Endothelial cell of umbilical vein (primary cell): ENCODE results near the gene AKAP6. TPM values are rescaled to one million over a fixed set of nuclear protein-coding genes. Genes with fewer than 3 reads are reported as not detected.

Experiments
- BruUV-seq: library from RNA; stranded (reverse); fragments of 400-500 nt; replicated peaks from 2 replicates; lab custom pipeline; 2021; lab: Mats Ljungman, UMichigan
- CTCF ChIA-PET: fragments of 300-600, 350-600 bp; sonication (Branson Sonifier 250); formaldehyde crosslinking; loops from one replicate; lab custom pipeline; 2021; ENCODE audit warnings: antibody characterized with exemption, inconsistent platforms; lab: Charles Lee
- POLR2A ChIA-PET: fragments of 300-600, 350-600 bp; sonication (Branson Sonifier 250); formaldehyde crosslinking; loops from one replicate; lab custom pipeline; 2021; ENCODE audit warnings: antibody characterized with exemption, inconsistent platforms; lab: Charles Lee
- DNase-seq: peaks from one replicate; pipeline ENCODE4 v3.0.0-alpha.2; 2011; ENCODE audit warnings: low read depth, low spot score
- FAIRE-seq: peaks from 2 replicates; lab custom pipeline; 2011; peaks lifted over from hg19 to GRCh38; lab: Jason Lieb, UNC
- H2AFZ ChIP-seq: 2 replicates; pipeline ENCODE4 v1.6.0; 2012; ENCODE audit warnings: low read depth, low read length, control low read depth, inconsistent platforms
- H3K27ac ChIP-seq: 2 replicates; pipeline ENCODE4 v1.5.1; 2011; ENCODE audit warnings: low read depth, mild to moderate bottlenecking, control low read depth, low read length, moderate library complexity; ENCODE audit not compliant: insufficient read depth
- H3K27me3 ChIP-seq, 2 experiments: 2 replicates each; pipeline versions ENCODE4 v1.6.0 to v1.6.1; 2011; ENCODE audit warnings: low read length in 2 of 2, mixed read lengths in 1 of 2; ENCODE audit not compliant: control insufficient read depth in 2 of 2, insufficient read depth in 2 of 2
- H3K36me3 ChIP-seq, 2 experiments: 2 replicates in 1 of 2; 3 replicates in 1 of 2; pipeline ENCODE4 v1.5.1; 2011; ENCODE audit warnings: low read length in 2 of 2, mild to moderate bottlenecking in 1 of 2, moderate library complexity in 1 of 2; ENCODE audit not compliant: control insufficient read depth in 2 of 2, insufficient read depth in 2 of 2; ENCODE audit errors: extremely low read depth in 1 of 2
- H3K4me1 ChIP-seq: 3 replicates; pipeline ENCODE4 v1.5.1; 2011; ENCODE audit warnings: mild to moderate bottlenecking, low read length; ENCODE audit not compliant: control insufficient read depth, insufficient read depth; ENCODE audit errors: extremely low read depth
- H3K4me2 ChIP-seq: 2 replicates; pipeline ENCODE4 v1.6.1; 2011; ENCODE audit warnings: low read length, control low read depth, mixed read lengths; ENCODE audit not compliant: insufficient read depth
- H3K4me3 ChIP-seq, 3 experiments: fragments of 200-600 bp in 1 of 3; sonication (generic), shearing (Covaris generic) in 1 of 3; replicated peaks in 1 of 3; 2 replicates each; pipeline ENCODE4 v1.5.1; 2011 to 2016; ENCODE audit warnings: control low read depth in 3 of 3, low read length in 3 of 3, mild to moderate bottlenecking in 2 of 3, inconsistent platforms in 1 of 3, low read depth in 1 of 3, moderate library complexity in 1 of 3; ENCODE audit not compliant: insufficient read depth in 1 of 3
- H3K79me2 ChIP-seq: 2 replicates; pipeline ENCODE4 v1.6.0; 2012; ENCODE audit warnings: low read length, inconsistent platforms; ENCODE audit not compliant: control insufficient read depth, insufficient read depth
- H3K9ac ChIP-seq: replicated peaks from 2 replicates; pipeline ENCODE3; 2011; ENCODE audit warnings: low read length, control low read depth; ENCODE audit not compliant: insufficient read depth; ENCODE audit errors: extremely low read depth
- H3K9me1 ChIP-seq: replicated peaks from 3 replicates; pipeline ENCODE4 v1.6.0; 2011; ENCODE audit warnings: mild to moderate bottlenecking, low read length; ENCODE audit not compliant: control insufficient read depth, insufficient read depth; ENCODE audit errors: extremely low read depth
- H3K9me3 ChIP-seq: replicated peaks from 2 replicates; pipeline ENCODE4 v1.5.1; 2012; ENCODE audit warnings: low read length, inconsistent platforms; ENCODE audit not compliant: control insufficient read depth, insufficient read depth
- H4K20me1 ChIP-seq: replicated peaks from 2 replicates; pipeline ENCODE3; 2011; ENCODE audit warnings: mild to moderate bottlenecking, low read length; ENCODE audit not compliant: control insufficient read depth, insufficient read depth; ENCODE audit errors: extremely low read depth
- EZH2 ChIP-seq: IDR thresholded peaks from 2 replicates; pipeline ENCODE4 v1.6.1; 2012; ENCODE audit warnings: borderline replicate concordance, low read depth, mild to moderate bottlenecking, moderate library complexity, low read length, inconsistent platforms; ENCODE audit not compliant: severe bottlenecking
- FOS ChIP-seq: IDR thresholded peaks from 2 replicates; pipeline ENCODE4 v1.6.1; 2011; ENCODE audit warnings: mild to moderate bottlenecking, low read length, moderate library complexity, borderline replicate concordance; ENCODE audit not compliant: insufficient read depth
- JUN ChIP-seq: IDR thresholded peaks from 2 replicates; pipeline ENCODE4 v1.6.1; 2011; ENCODE audit warnings: borderline replicate concordance, low read depth; ENCODE audit not compliant: insufficient read length, insufficient read depth
- MAX ChIP-seq: IDR thresholded peaks from 2 replicates; pipeline ENCODE4 v1.6.1; 2011; ENCODE audit not compliant: insufficient read depth, insufficient read length
- dilution Hi-C: fragments of 300-500 bp; cut with MboI; formaldehyde crosslinking; loops from one replicate; pipeline ENCODE4 v1.15.0; 2019; ENCODE audit warnings: low sequenced_read_pairs; ENCODE audit not compliant: extremely low pct_ligation_motif_present
- intact Hi-C: fragments of 100-400 bp; cut with micrococcal nuclease; formaldehyde crosslinking; loops from one replicate; pipeline ENCODE4 v1.10.0; 2022
- polyA plus RNA-seq, 4 experiments: library from polyadenylated mRNA; depleted of rRNA in 3 of 4; stranded (reverse) in 3 of 4; unstranded in 1 of 4; fragments of >200 nt; gene quantifications; 2 replicates each; pipeline versions ENCODE4 v1.2.1 to v1.2.3, GENCODE V29; 2011 to 2012; ENCODE audit warnings: missing spikeins in 1 of 4
- total RNA-seq: library from RNA; stranded (reverse); gene quantifications from 2 replicates; pipeline ENCODE4 v1.2.3, GENCODE V29; 2021
- TF ChIP-seq, protein P1 (sequence below), 2 donors: IDR thresholded peaks; 1 replicate in 1 of 2; 2 replicates in 1 of 2; pipeline ENCODE4 v1.5.1; 2011; ENCODE audit warnings: low read length in 2 of 2, mild to moderate bottlenecking in 2 of 2, moderate library complexity in 2 of 2, control low read depth in 1 of 2, inconsistent platforms in 1 of 2, low read depth in 1 of 2; ENCODE audit not compliant: insufficient read depth in 1 of 2; ENCODE audit errors: extremely low read depth in 1 of 2

Gene AKAP6
- total and polyA plus RNA-seq, 2 donors (not counting 3 experiments of a cell fraction or from before 2014, with no cell fraction given), result 0.03 to 0.49 TPM

DNA sequence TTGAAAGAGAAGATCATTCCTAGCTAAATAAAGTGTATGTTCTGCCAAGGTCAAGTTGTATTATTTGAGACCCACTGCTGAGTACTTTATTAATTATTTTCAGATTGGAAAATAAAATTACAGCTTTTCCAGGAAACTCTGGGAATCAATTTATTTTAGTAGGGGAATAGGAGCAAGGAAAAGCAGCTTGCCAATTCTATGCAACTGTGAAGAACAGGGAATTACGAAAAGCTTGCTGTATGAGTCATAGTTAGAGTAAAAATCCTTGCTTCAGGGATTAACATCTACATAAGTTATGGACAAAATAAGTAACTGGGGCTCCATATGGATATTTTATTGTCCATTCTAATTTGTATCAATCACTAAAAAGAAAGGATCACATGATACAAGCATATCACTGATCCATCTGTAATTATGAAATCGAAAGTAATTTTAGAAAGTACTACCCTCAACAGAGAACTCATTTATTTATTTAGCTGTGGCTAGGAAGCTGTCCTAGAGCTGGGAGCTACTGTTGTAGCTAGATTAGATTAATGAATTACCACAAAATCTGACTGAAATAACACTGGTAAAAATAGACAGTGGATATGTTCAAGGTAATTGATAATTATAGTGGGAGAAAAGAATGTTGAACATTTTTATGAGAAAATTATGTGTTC is 306.1 kb downstream of the AKAP6 start:
- peak overlapping the region; percentile 18 for H2AFZ ChIP-seq
- H3K79me2 ChIP-seq, result no peaks in the 10 kb centered on the region
- no peaks in the 10 kb centered on the region for H3K9me1 ChIP-seq
- BruUV-seq, result no TSS peak
- no peaks in the 10 kb centered on the region for H3K4me1 ChIP-seq
- H3K9ac ChIP-seq, result no peak overlapping the region
- peak overlapping the region in 1 of 3 experiments; percentile 31 for H3K4me3 ChIP-seq
- H3K27me3 ChIP-seq, result peaks cover 0 to 3% of the 10 kb centered on the region in 2 experiments
- intact Hi-C loops (no loop called here), dilution Hi-C loops (no loop called here)
- FAIRE-seq, result peak; percentile 12
- TF ChIP-seq FOS, result peak; percentile 23
- TF ChIP-seq, protein P1, sequence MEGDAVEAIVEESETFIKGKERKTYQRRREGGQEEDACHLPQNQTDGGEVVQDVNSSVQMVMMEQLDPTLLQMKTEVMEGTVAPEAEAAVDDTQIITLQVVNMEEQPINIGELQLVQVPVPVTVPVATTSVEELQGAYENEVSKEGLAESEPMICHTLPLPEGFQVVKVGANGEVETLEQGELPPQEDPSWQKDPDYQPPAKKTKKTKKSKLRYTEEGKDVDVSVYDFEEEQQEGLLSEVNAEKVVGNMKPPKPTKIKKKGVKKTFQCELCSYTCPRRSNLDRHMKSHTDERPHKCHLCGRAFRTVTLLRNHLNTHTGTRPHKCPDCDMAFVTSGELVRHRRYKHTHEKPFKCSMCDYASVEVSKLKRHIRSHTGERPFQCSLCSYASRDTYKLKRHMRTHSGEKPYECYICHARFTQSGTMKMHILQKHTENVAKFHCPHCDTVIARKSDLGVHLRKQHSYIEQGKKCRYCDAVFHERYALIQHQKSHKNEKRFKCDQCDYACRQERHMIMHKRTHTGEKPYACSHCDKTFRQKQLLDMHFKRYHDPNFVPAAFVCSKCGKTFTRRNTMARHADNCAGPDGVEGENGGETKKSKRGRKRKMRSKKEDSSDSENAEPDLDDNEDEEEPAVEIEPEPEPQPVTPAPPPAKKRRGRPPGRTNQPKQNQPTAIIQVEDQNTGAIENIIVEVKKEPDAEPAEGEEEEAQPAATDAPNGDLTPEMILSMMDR (IDR thresholded peaks at IDR 0.05; ENCODE audit: extremely low read depth in 1 of 2, insufficient read depth in 1 of 2, low read depth in 1 of 2, low read length in 2 of 2), result no peak
- no peak for TF ChIP-seq MAX
- TF ChIP-seq EZH2, result no peak
- TF ChIP-seq JUN, result peak; percentile 8
- no peaks in the 10 kb centered on the region for H3K36me3 ChIP-seq
- H3K27ac ChIP-seq, result no peak overlapping the region
- CTCF ChIA-PET, result interaction anchor here (0.7 kb wide), 1 partner anchor 1454 kb away, joined by 3 read pairs; no protein-coding TSS in a partner anchor
- peak overlapping the region; percentile 39 for H3K4me2 ChIP-seq
- H3K9me3 ChIP-seq, result no peaks in the 10 kb centered on the region
- peak; percentile 33 for DNase-seq
- no peaks in the 10 kb centered on the region for H4K20me1 ChIP-seq
- POLR2A ChIA-PET, result no interaction called here
